GM12892 (cell line): ENCODE results near the gene CPED1.

Source experiments
- POLR2AphosphoS5 ChIP-seq: IDR thresholded peaks from 2 replicates; pipeline ENCODE4 v1.6.1; 2011; ENCODE audit warnings: low read depth, low read length, control low read depth
- TAF1 ChIP-seq: IDR thresholded peaks from 2 replicates; pipeline ENCODE4 v1.6.1; 2011; ENCODE audit warnings: low read depth, mild to moderate bottlenecking, control low read depth, low read length, borderline replicate concordance

DNA sequence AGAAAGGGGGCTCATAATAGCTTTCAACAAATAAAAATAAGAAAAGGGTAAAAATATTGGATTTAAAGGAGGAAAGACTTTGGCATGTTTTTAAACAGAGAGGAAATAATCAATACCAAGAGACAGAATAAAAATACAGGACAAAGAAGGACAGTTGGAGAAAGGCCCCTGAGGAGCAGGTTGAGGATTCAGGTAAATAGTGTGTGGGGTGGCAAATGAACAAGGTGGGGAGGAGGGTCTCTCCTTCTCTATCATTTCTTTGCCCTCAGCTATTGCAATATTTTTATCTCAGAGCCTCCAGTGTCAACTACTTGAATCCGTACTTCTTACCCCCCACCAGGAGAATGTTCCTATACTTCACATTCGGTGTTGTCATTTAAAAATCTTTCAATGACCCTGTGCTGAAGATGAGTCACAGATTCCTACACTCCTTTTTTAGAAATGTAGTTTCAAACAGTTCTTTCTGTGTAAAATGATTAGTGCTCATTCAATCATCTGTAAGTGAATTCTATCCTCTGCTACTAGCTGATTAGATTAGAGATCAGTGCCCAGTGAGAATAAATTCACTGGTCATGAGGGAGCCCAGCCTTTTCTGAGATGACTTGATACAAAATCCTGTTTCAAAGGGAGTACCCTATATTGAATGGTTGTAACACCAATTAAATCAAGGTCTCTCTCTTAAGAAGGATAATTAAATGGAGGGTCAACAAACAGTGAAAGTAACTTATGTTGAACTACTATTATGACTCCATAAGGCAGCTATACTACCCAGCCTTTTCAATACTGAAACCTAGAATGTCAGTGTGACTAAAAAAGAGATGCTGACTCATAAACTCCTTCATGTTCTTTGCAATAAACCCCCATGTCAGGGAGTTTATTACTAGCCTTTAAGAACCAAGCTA lies 289.9 kb downstream of the CPED1 start:
- TF ChIP-seq POLR2AphosphoS5 (no peak), TAF1 (no peak)
